NCI-H2029 (cell line): ENCODE measurements around the gene AKT2.

Experiments used
- DNase-seq: peaks from one replicate; lab custom pipeline; 2025; lab: John Stamatoyannopoulos, UW

Gene AKT2

DNA sequence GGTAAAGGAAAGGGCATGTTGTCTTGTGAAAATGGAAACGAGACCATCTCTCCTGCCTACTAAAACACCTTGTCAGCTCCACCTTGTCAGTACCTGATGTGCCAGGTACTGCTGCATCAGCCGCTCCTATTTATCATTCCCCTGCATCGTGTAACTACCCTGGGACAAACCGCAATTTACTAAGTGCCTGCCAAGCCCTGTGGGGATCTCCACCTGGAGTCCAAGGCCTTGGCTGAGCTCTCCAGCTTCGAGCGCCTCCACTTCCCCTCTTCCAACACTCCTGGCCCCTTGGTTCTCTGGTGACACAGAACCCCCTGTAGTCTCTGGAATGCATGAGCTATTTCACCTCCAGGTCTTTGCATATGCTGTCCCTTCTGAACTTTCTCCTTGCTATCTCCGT is 32.8 kb downstream of the AKT2 start:
- no peak for DNase-seq

DNA sequence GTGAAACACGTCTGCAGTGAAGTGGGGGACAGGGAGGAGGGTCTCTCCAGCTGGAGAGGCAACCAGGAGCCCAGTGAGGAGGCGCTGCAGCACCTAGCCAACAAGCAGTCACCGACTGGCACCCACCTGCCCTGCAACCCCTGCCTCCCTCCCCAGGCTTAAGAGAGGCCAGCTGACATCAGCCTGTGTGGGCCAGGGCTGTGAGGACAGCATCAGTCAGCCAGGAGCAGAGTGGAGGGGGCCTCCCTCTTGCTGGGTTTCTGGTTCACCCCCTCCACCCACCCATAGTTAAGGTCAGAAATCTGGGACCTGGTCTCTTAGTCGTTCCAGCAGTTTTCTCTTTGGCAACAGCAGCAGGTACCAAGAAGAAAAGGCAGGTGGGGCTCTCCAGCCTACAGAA is 33.2 kb downstream of the AKT2 start:
- DNase-seq: no peak

DNA sequence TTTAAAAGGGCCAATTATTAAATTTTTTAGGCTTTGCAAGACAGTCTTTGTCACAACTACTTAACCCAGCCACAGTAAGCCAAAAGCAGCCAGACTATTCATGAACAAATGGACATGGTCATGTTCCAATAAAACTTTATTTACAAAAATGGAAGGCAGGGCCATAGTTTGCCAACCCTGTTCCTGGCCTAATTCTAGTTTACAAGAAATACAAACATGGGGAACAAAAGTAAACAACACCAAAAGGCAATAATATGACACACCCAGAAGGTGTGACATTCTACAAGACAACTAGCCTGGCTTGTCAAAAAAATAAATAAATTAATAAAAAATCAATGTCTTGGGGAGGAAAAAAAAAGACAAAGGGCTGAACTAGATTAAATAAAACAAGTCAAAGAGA is 33.9 kb downstream of the AKT2 start:
- no peak for DNase-seq

DNA sequence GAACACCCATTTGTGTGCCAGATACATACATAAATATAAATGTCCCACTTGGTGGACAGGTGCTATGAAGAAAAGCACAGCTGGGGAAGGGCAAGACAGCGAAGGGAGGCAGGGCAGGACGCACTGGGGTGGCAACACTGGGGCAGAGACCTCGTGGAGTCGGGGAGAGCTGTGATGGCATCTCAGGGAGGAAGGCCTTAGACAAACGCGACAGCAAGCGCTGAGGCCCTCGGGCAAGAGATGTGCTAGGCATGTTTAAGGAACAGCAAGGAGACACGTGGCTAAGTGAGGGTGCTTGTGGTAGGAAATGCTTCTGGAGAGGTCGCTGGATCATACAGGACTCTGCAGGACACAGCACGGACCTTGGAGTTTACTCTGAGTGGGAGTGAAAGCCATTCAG is 35.4 kb downstream of the AKT2 start:
- DNase-seq: no peak

DNA sequence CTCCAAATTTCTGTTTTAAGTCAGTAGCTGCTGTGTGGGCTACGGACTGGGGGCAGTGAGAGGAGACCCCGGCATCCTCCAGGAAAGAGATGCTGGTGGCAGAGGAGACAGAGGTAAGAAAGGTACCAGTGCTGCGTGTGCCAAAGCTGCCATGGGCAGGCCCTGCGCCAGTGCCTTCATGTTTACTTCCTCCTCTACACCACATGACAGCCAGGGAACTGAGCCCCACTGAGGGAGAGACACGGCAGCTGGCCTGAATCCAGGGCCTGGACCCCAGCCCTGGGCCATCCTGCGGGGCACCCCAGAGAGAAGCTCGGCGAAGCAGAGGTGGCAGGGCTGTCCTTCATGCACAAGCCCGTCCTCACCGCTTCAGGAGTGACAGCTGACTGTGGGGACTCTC is 35.9 kb downstream of the AKT2 start:
- DNase-seq: no peak

DNA sequence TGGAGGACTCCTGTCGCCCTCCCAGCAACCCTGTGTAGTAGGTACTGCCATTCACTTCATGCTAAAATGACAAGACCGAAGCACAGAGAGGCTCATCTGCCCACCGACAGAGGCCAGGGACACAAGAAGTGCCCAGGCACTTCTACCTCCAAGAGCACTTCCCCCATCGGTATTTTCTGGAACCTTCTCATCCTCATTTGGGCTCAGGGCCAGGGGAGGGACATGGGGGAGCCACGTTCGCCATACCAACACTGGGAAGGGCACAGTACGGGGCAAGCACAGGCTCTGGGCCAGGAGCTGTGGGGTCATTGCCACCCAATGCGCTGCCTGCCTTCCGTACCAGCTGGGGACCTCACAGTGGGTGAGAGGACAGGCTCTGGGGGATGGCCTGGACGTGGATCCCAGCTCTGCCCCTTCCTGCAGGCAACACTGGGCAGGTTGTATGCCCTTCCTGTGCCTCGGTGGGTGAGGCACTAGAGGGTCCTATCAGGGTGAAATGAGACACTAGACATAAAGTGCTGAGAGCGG is 37.3 kb downstream of the AKT2 start:
- DNase-seq: no peak

DNA sequence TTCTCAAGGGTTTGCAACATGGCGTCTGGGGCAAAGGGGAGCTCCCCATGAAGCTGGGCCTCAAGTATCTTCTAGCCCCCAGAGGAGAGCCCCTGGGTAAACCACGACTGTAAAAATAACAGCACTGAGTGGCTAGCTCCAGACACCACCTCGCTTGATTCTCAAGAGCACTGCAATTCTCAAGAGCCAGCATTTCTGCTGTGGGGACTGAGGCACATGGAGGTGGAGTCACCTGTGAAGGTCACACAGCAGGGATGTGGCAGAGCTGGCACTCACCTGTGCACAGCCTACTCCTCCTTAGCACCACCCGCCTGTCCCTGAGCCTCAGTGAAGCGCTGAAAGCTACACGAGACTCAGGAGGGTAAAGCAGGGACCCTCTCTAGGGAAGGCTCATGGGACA is 38.0 kb downstream of the AKT2 start:
- DNase-seq: no peak

DNA sequence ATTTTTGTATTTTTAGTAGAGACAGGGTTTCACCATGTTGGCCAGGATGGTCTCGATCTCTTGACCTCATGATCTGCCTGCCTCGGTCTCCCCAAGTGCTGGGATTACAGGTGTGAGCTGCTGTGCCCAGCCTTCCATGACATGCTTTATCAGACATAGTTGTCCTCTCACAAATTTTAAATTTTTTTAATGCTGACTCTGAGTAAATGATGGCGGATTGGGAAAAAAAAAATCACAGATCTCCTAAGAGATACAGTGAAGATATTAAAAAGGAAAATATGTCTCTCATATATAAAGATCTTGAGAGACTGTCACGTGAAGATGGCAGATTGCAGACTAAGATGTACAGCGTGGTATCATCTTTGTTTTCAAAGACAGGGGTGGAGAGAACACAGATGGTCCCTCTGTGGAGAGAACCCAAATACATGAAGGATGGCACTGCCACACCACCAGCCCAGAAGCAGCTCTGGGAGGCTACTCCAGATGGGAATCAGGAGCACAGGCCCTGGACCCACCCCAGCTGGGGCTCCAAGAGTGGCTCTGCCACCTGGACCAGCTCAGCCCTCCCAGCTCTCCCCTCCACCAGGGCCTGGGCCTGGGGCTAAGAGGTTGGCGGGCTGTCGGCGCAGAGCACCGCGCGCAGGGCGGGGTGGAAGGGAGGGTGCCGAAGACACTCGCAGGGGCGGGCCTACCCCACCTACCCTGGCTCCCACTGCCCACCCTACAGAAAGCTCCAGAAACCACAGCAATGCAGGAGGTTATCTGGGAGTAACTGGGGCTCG is 38.7 kb downstream of the AKT2 start:
- DNase-seq: no peak

DNA sequence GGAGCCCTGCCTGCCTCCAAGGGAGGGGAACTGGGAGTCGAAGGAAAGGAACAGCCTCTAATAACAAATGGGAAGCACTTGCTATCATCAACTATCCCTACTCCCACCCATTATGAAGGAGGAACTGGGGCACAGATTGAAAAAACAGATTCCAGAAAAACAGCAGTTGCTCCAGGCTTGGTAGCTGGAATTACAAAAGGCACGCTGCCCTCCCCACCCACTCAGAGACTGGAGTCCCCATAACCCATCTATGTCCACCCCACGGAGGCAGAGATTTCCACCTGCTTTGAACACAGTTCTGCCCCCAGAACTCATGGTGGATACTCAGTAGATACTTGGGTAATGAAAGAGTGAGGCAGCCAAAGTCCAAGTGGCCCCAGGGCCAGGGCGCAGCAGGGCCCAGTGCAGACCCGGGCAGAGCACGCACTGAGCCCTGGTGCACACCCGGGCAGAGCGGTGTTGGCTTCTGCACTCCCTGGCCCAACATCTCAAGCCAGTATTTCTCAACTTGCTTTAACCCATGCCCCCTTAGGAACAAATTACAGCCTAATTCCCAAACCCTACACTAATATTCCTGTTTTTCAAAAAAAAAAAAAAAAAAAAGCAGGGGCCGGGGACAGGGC is 39.5 kb downstream of the AKT2 start:
- DNase-seq: no peak

DNA sequence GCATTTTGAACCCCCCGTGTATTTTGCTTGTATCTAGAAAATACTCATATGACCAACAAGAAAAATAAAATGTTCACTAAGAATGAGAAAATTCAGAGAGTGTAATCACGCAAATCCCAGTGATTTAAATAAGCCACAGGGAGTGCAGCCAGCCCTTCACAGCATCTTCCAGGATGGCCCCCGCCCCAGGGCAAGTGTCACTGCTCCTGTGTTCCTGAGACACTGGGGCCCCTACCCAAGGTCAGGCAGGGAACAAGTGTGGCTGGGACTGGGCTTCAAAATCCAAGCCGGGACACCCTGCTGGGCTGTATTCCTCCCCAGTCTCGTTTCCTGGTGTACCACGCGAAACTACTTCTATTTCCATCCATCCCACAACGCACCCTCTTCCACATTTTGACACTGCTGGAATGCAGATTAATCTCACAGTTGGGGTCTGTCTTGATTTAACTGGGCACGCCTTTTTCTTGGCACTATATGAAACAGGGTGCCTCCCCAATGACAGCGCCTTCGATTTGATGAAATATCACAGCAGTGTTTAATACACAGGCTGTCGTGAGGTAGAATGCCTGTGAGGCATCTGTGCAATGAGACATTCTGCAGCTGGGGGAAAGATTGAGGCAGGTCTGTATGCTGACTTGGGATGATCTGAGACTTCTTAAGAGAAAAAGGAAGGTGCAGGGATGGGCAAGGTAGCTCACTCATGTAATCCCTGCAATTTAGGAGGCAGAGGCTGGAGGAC is 40.4 kb downstream of the AKT2 start:
- DNase-seq: no peak

DNA sequence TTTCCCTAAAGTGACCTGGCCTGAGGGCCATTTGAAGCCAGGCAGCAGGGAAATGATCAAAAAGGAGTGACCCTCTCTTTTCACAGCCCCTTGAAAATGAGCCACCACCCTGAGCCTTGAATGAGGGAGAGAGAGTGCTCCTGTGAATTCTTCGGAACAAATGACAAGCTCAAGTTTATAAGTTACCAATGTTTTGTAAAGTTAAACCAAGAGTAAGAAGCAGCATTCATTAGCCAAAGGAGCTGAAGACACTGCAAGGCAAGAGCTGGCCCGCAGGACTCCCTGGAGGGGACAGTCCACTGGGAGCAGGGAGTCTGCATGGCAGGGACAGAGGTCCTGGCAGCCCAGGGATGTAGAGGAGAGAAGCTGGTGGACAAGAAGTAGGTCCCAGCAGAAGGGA is 42.0 kb downstream of the AKT2 start:
- no peak for DNase-seq

DNA sequence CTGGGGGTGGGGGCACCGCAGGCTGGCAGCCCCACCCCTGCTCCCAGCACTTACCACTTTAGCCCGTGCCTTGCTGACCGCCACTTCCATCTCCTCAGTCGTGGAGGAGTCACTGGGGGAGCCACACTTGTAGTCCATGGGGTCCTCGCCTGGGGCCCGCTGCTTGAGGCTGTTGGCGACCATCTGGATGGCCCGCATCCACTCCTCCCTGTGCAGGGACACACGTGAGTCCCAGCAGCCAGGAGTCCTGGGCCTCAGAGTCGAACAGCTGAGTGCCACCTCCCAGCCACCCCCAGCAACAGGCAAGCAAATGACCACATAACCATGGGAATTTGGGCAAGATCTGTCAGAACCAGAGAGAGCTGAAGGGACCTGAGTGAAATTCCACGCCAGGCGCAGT is 42.7 kb downstream of the AKT2 start:
- DNase-seq: no peak

DNA sequence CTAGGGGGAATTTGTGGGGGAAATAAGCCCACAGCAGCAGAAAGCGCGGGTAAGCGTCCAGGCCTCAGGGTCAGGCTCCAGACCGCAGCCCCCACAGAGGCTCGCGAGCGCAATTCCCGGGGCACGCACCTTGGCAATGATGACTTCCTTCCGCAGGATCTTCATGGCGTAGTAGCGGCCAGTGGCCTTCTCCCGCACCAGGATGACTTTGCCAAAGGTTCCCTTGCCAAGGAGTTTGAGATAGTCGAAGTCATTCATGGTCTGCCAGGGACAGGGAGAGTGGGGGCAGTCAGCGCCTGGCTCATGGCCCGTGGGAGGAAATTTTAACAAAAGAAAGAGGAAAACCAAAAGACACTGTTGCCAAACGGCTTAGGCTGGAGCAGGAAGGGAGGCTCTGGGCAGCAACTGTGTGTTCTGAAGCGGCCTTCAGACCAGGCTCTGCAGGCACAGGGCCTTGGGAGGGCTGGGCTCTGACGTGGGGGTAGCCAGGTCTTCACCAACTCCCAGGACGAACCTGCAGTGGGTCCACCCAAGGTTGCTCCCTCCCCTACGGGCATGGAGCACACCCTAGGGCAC is 43.2 kb downstream of the AKT2 start:
- DNase-seq: no peak

DNA sequence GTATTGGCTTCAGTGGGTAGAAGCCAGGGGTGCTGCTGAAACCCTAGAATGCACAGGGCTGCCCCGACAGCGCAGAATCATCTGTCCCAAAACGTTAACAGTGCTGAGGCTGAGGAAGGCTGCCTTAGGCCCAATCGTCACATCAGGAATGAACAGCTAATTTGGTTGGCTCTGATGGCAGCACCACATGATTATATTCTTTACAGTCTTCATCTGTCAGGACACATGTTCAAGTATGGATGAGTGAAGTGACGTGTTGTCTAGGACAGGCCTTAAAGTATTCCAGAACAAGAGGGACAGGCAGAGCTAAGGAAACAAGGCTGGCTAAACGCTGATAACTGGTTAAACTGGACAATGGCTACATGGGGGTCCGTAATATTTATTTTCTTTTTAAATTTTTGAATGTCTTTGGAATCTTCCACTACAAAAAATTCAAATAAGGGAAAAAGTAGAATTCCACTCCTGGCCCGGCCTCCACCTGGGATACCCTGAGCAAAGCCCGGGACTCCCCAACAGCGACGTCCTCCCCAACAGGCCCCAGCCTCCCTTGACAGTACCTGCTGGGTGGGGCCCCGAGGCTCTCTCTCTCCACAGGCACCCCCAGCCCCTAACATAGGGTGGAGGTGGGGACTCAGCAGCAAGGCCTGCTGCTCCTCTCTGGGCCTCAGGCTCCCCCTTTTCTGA is 43.9 kb downstream of the AKT2 start:
- no peak for DNase-seq

DNA sequence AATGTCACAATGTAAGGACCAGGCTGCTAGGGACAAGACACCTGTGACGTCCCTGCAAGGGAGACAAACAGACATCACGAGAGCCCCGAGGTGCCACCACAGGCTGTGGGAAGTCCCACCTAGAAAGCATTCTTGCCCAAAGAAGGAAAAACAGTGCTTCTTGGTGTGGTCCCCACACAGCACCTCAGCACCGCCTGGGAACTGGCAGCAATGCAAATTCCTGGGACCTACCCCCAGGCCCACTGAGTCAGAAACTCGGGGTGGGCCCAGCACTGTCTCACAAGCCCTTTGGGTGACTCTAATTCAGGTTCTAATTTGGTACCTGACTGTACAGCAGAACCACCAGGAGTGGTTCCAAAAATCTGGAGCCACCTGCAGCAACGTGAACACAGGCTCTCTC is 44.8 kb downstream of the AKT2 start:
- DNase-seq: no peak

DNA sequence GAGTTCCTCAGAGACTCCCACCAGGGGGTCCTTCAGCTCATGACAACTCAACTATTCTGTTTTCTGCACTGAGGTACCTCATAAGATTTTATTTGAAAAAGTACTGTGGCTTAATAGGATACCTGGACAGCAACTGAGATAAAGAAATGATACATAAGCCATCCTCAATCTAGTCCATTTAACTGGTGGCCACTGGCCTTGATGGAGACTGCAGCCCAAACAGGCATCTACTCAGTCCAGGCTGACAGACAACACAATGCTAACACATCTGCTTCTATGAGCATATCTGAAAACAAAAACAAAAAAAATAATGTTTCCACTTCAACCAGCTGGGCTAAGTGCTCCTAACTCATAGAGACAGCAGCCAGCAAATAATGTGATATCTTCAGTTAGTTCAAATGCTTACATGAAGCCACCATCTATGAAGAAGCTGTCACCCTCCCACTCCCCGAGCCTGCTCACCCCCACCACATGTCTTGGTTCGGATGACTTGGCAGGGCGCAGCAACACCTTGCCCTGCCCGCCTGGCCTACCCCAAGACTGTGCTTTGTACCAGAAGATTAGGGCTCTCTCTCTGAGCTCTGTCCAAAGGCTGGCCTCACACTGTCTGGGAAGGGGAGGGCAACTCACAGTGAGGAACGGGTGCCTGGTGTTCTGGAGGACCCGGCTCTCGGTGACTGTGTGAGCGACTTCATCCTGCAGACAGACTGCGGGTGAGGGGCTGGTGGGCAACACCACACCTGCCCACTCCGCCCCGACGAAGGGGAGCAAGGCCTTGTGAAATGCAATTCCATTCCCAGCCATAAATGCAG is 45.5 kb downstream of the AKT2 start:
- DNase-seq: no peak

DNA sequence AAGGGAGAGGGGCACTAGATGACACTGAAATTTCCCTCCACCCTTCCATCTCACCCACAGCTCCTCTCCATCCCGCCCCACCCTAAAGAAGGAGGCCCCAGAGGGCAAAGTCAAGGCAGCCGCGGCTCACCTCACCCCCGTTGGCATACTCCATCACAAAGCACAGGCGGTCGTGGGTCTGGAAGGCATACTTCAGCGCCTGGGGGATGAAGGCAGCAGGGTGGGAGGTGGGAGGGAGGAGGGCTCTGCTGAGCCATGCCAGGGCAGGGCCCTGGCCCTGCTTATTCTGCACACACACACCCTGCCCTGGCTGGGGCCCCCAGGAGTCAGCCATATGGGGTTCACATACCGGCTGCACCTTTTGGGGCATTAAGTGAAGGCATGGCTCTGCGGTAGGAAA is 46.4 kb downstream of the AKT2 start:
- no peak for DNase-seq

DNA sequence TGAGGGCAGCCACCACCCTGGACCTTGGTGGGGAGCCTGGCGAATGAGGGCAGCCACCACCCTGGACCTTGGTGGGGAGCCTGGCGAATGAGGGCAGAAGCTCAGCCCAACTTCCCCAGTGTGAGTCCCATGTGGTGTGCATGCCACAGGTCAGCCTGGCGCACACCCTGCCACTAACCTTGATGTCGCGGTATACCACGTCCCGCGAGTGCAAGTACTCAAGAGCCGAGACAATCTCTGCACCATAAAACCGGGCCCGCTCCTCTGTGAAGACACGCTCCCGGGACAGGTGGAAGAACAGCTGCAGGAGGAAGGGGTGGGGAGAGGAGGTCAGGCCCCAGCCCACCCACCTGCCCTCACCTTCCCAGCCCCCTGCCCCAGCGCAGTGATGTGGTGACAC is 47.4 kb downstream of the AKT2 start:
- no peak for DNase-seq

DNA sequence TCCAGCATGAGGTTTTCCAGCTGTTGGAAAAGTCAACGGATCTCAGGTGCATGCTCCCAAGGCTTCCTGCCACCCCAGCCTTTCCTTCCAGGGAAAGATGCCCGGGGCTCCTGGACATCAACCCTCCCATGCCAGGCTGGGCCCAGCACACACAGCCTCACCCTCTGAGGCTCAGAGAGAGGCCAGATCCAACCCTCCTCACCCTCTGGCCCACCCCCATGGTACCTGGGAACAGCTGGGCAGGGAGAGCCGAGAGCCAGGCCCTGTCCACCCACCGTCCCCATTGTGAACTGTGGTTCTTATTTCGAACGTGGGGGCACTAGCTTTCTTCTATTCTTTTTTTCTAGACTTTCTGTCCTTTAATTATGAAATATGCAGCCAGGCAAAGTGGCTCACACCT is 48.8 kb downstream of the AKT2 start:
- no peak for DNase-seq

DNA sequence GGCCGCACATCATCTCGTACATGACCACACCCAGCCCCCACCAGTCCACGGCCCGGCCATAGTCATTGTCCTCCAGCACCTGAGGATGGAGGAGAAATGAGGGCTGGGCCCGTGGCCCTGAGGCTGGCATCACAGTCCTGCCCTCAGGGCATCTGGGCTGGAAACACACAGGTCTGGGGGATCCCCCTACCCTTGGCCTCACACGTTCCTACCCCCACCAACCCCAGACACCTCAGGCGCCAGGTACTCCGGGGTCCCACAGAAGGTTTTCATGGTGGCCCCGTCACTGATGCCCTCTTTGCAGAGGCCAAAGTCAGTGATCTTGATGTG is 49.2 kb downstream of the AKT2 start:
- DNase-seq: no peak

DNA sequence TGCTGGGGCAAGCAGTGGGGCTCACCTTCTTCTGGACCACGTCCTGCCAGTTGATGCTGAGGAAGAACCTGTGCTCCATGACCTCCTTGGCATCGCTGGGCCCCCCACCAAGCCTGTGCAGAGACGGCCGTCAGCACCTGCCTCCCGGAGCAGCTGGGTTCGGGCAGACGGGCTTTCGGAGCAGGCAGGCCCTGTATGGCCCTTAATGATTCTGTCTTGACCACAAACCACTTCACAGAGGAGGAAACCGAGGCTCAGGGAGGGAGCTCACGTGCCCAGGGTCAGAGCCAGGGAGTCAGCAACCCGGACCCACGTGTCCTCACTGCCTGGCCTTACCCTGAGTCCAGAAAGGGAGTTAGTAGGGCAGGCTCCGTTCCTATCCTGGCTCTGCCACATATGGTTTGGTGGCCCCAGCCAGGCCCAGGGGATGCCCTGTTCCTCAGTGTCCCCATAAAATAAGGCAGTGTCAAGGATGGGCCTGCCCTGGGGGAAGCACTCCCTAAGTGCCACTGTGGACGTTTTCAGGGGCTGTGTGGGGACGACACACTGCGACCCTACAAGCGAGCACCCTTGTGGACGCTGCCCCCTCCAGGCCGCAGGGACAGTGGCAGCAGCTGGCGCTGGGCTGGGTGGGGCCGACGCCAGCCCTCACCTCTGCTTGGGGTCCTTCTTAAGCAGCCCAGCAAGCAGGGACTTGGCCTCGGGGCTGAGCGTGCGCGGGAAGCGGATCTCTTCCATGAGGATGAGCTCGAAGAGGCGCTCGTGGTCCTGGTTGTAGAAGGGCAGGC is 49.7 kb downstream of the AKT2 start:
- DNase-seq: no peak
